Stimulated activated CD4-positive, alpha-beta T cell treated with anti-CD3 and anti-CD28 coated beads, TNF-alpha, amount 100 ng/mL, for 1 hour (primary cell): Measurements from ENCODE around the gene ZNF766.
"Not testable (repeated sequence)": the region's sequence is repeated elsewhere in the genome, so short reads cannot be mapped to it uniquely, and the experiment has no call there.

Source experiments
- DNase-seq, 3 donors: peaks; one replicate each; pipeline ENCODE4 v3.0.0-alpha.2; 2020; ENCODE audit warnings: low read depth in 3 of 3, low spot score in 1 of 3

ZNF766 gene

GRCh38 chr19:52274191-52274590 is 4.8 kb downstream of the ZNF766 start:
- no peak for DNase-seq

- no peak for DNase-seq
Observed at GRCh38 chr19:52275988-52276387, 6.6 kb downstream of the ZNF766 start.

- no peak for DNase-seq
Observed at GRCh38 chr19:52277471-52277870, 8.1 kb downstream of the ZNF766 start.

GRCh38 chr19:52286256-52286655 is 16.9 kb downstream of the ZNF766 start:
- DNase-seq = no peak

- DNase-seq = no peak
Observed at GRCh38 chr19:52291781-52292180, 22.4 kb downstream of the ZNF766 start.

GRCh38 chr19:52292946-52293345 is 23.6 kb downstream of the ZNF766 start:
- not testable (repeated sequence) for DNase-seq

GRCh38 chr19:52296400-52296772 is 27.0 kb downstream of the ZNF766 start:
- no peak for DNase-seq

GRCh38 chr19:52296773-52297600 is 27.6 kb downstream of the ZNF766 start, which contains the start of gene ZNF480:
Gene ZNF480 (plus strand): TSS chr19:52297169. CDS start chr19:52300413, 3,244 bp downstream.
- peak; percentile 55 to 79 (median 71) for DNase-seq

- DNase-seq = no peak
Observed at GRCh38 chr19:52297601-52298364, 28.4 kb downstream of the ZNF766 start.

GRCh38 chr19:52307275-52307674 is 37.9 kb downstream of the ZNF766 start:
- no peak for DNase-seq

GRCh38 chr19:52322429-52322828 is 53.0 kb downstream of the ZNF766 start:
- no peak for DNase-seq

GRCh38 chr19:52331757-52332156 is 62.4 kb downstream of the ZNF766 start:
- DNase-seq = no peak

- no peak for DNase-seq
Observed at GRCh38 chr19:52335768-52336116, 66.4 kb downstream of the ZNF766 start.

- DNase-seq = peak; percentile 59 to 81 (median 62)
Observed at GRCh38 chr19:52336117-52336790, 66.9 kb downstream of the ZNF766 start, which contains the start of gene ZNF610. Gene ZNF610 (plus strand): TSS chr19:52336243. CDS start chr19:52349173, 12,930 bp downstream.

- no peak for DNase-seq
Observed at GRCh38 chr19:52336791-52337381, 67.5 kb downstream of the ZNF766 start.

- DNase-seq = not testable (repeated sequence)
Observed at GRCh38 chr19:52339022-52339421, 69.6 kb downstream of the ZNF766 start.

GRCh38 chr19:52343548-52343947 is 74.2 kb downstream of the ZNF766 start:
- peak in 1 of 3 donors; percentile 15 for DNase-seq

GRCh38 chr19:52345162-52345561 is 75.8 kb downstream of the ZNF766 start:
- DNase-seq = no peak
